GM13977 (cell line): ENCODE measurements around the gene PLEKHH1.

Experiments used
- DNase-seq: peaks from one replicate; pipeline ENCODE4 v3.0.0; 2012; ENCODE audit warnings: low spot score
- in situ Hi-C: fragments of 300-500 bp; cut with MboI; formaldehyde crosslinking; loops from one replicate; pipeline ENCODE4 v1.12.0; 2022; ENCODE audit warnings: low sequenced_read_pairs, low pct_unique_long_range_greater_than_20kb, mixed read lengths, inconsistent platforms; ENCODE audit not compliant: unreplicated experiment
- TF ChIP-seq, protein P1 (sequence below): IDR thresholded peaks from 2 replicates; pipeline ENCODE4 v1.5.1; 2012; ENCODE audit warnings: mild to moderate bottlenecking, control low read depth; ENCODE audit not compliant: insufficient read depth; ENCODE audit errors: extremely low read depth, missing control alignments

PLEKHH1 gene

GRCh38 chr14:67523764-67524633, 9.1 kb upstream of the PLEKHH1 start:
- TF ChIP-seq, protein P1, sequence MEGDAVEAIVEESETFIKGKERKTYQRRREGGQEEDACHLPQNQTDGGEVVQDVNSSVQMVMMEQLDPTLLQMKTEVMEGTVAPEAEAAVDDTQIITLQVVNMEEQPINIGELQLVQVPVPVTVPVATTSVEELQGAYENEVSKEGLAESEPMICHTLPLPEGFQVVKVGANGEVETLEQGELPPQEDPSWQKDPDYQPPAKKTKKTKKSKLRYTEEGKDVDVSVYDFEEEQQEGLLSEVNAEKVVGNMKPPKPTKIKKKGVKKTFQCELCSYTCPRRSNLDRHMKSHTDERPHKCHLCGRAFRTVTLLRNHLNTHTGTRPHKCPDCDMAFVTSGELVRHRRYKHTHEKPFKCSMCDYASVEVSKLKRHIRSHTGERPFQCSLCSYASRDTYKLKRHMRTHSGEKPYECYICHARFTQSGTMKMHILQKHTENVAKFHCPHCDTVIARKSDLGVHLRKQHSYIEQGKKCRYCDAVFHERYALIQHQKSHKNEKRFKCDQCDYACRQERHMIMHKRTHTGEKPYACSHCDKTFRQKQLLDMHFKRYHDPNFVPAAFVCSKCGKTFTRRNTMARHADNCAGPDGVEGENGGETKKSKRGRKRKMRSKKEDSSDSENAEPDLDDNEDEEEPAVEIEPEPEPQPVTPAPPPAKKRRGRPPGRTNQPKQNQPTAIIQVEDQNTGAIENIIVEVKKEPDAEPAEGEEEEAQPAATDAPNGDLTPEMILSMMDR, result no peak
- no peak for DNase-seq
- in situ Hi-C loops, result no loop called here

GRCh38 chr14:67524634-67524963, 8.5 kb upstream of the PLEKHH1 start:
- in situ Hi-C loops, result no loop called here
- no peak for DNase-seq
- TF ChIP-seq, protein P1, result no peak

GRCh38 chr14:67525389-67525788, 7.7 kb upstream of the PLEKHH1 start:
- no peak for DNase-seq
- TF ChIP-seq, protein P1, result no peak
- in situ Hi-C loops, result no loop called here

- in situ Hi-C loops, result no loop called here
- no peak for DNase-seq
- TF ChIP-seq, protein P1, result no peak
Observed at GRCh38 chr14:67526181-67526580, 6.9 kb upstream of the PLEKHH1 start.

DNA sequence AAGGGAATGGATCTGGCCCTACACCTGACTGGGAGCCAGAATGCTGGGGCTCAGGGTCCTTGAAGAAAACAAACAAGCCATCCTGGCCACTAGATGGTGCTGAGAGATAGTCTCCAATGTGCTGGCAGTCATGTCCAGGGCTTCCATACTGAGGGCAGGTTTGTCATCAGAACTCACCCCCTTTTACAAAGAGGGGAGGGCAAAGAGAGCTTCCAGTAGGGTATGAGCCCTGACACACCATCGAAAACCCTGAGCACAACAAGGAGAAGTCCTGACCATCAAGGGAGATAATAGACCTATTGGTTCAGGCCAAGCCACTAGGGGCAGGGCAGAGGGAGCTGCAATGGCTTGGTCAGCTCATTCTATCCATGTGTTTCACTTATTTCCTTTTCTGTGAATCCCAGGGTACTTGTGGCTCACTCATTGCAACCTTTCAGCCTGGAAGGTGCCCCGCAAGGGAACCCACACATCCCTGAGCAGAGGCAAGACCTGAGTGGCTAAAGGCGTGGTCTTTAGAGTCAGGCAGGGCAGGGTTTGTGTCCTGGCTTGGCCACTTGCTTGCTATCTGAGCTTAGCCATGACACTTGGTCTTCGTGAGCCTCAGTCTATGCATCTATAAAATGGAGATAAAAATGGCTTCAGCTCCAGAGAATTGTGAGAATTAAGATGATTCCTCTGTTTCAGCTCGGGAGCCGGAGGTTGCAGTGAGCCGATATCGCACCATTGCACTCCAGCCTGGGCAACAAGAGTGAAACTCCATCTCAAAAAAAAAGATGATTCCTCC, 6.2 kb upstream of the PLEKHH1 start:
- TF ChIP-seq, protein P1, result peak; percentile 72
- DNase-seq, result peak; percentile 64
- in situ Hi-C loops, result no loop called here

DNA sequence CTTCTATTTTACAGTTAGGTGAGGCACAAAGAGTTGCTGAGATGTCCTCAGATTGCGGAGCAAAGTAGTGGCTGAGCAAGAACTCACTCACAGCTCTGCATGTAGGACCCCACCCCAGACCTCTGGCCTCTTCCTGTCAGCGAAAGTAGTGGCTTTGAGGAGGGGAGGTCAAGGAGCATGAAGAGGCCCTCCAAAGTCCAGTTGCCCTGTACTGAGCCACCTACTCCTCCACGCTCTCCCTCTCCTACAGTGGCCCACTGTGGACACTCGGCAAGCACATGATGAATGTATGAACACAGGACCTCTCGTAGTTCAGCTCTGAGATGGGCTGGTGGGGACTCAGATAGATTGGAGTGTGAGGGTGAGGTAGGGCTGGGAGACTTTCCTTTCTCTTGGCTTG, 5.3 kb upstream of the PLEKHH1 start:
- TF ChIP-seq, protein P1, result no peak
- no peak for DNase-seq
- in situ Hi-C loops, result no loop called here
